Measurements from ENCODE around the gene MID1.

MID1 gene

DNA sequence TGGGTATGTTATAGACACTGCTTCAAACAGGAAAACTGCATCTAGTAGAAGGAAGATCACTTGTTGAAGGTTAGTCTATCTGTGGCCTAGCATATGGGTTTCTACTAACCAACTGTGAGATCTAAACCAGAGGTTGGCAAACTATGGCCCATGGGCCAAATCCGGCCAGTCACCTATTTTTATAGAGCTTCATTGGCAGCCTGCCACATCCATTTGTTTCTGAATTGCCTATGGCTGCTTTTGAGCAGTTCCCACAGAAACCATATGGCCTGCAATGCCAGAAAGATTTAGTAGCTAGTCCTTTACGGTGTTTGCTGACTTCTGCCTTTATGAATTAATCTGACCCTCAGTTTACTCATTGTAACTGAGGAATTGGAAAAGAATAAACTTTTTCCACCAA lies 71.1 kb downstream of the MID1 start:
- H3K4me3 ChIP-seq = no peak overlapping the region
- intact Hi-C loops (cut with DNase I; ENCODE audit: low total_unique reads) = no loop called here
- TF ChIP-seq, protein P1, sequence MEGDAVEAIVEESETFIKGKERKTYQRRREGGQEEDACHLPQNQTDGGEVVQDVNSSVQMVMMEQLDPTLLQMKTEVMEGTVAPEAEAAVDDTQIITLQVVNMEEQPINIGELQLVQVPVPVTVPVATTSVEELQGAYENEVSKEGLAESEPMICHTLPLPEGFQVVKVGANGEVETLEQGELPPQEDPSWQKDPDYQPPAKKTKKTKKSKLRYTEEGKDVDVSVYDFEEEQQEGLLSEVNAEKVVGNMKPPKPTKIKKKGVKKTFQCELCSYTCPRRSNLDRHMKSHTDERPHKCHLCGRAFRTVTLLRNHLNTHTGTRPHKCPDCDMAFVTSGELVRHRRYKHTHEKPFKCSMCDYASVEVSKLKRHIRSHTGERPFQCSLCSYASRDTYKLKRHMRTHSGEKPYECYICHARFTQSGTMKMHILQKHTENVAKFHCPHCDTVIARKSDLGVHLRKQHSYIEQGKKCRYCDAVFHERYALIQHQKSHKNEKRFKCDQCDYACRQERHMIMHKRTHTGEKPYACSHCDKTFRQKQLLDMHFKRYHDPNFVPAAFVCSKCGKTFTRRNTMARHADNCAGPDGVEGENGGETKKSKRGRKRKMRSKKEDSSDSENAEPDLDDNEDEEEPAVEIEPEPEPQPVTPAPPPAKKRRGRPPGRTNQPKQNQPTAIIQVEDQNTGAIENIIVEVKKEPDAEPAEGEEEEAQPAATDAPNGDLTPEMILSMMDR (IDR thresholded peaks at IDR 0.05) = no peak
- no peaks in the 10 kb centered on the region for H3K36me3 ChIP-seq
- H3K27me3 ChIP-seq = no peaks in the 10 kb centered on the region
- no peak overlapping the region for H3K27ac ChIP-seq
- DNase-seq = no peak
- no peaks in the 10 kb centered on the region for H3K4me1 ChIP-seq
- no peaks in the 10 kb centered on the region for H3K9me3 ChIP-seq

DNA sequence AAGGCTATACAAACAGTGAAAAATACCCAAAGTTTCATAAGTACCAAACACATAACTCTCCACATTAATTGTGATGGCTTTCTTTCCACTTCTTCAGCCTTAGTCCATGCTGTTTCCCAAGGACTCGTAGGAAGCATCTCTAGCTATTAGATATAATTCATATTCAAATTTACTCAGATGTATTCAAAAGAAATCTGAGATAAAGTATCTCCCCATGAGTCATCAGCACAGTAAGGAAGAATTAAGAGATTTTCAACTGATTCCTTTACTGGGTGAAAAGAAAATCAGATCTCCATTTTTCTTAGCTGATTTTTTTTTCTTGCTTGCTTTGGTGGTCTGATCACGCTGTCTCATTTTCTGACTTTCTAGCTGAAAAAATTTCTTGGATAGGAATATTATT lies 71.7 kb downstream of the MID1 start:
- TF ChIP-seq, protein P1 (IDR thresholded peaks at IDR 0.05) = no peak
- Histone ChIP-seq H3K27ac (no peak overlapping the region), H3K36me3 (no peaks in the 10 kb centered on the region), H3K4me3 (no peak overlapping the region), H3K4me1 (no peaks in the 10 kb centered on the region), H3K9me3 (no peaks in the 10 kb centered on the region), H3K27me3 (no peaks in the 10 kb centered on the region)
- DNase-seq = no peak
- intact Hi-C loops (cut with DNase I; ENCODE audit: low total_unique reads) = no loop called here

DNA sequence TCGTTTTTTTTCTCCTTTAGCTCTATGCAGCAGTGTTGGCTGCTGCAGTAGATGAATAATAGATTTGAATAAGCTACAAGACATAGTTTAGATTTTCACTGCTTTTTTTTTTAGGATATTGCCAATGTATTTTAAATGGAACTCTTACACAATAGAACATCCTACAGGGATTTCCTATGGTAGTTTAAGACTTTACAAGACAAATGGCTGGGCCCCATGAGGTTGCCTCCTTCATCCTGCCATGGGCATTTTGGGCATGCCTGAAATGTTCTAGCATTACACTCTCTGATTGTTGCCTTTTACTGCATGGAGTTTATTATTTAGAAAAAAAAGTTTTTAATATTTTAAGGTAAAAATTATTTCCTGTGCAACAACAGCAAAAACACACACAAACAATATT lies 74.5 kb downstream of the MID1 start:
- no peaks in the 10 kb centered on the region for H3K4me1 ChIP-seq
- intact Hi-C loops (cut with DNase I; ENCODE audit: low total_unique reads) = no loop called here
- no peak overlapping the region for H3K27ac ChIP-seq
- H3K27me3 ChIP-seq = no peaks in the 10 kb centered on the region
- H3K9me3 ChIP-seq = no peaks in the 10 kb centered on the region
- no peak for DNase-seq
- TF ChIP-seq, protein P1 (IDR thresholded peaks at IDR 0.05) = no peak
- H3K36me3 ChIP-seq = no peaks in the 10 kb centered on the region
- no peak overlapping the region for H3K4me3 ChIP-seq

DNA sequence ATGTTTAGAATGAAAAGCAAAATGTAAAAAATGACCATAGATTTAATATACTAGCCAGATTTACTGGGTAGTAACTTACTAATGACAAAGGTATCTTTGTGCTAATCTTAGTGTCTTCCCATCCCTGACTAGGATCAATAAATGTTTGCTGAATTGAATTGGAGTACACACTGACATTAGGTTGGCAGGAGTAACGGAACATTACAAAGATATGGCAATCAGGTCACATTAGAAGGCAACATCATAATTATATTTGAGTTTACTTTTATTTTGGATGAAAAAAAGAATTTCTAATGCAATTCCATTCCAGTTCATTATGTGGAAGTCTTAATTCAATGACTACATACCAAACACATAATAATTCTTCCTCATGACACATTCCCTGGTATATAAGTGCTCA lies 77.8 kb downstream of the MID1 start:
- TF ChIP-seq, protein P1 (IDR thresholded peaks at IDR 0.05) = no peak
- Histone ChIP-seq H3K4me1 (no peaks in the 10 kb centered on the region), H3K36me3 (no peaks in the 10 kb centered on the region), H3K27me3 (no peaks in the 10 kb centered on the region), H3K4me3 (no peak overlapping the region), H3K27ac (no peak overlapping the region), H3K9me3 (no peaks in the 10 kb centered on the region)
- DNase-seq = no peak
- intact Hi-C loops (cut with DNase I; ENCODE audit: low total_unique reads) = no loop called here

DNA sequence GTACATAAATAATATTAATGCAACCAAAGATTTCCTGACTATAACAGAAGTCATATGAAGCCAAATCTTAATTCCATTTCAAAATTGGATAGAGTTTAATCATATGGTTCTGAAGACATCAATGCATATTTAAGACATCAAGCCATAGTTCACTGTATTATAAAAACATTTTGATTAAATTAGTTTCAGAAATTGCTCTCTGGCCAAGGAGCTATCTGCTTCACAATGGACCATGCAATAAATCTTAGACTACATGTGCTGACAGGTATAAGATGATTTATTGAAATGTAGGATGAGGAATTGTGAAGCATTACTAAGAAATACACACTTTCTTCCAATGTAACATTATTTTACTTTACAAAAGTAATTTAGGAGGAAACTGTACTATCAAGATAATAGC lies 81.6 kb downstream of the MID1 start:
- H3K9me3 ChIP-seq = no peaks in the 10 kb centered on the region
- no peak overlapping the region for H3K4me3 ChIP-seq
- H3K27ac ChIP-seq = no peak overlapping the region
- DNase-seq = no peak
- H3K27me3 ChIP-seq = no peaks in the 10 kb centered on the region
- no peaks in the 10 kb centered on the region for H3K36me3 ChIP-seq
- intact Hi-C loops (cut with DNase I; ENCODE audit: low total_unique reads) = no loop called here
- no peaks in the 10 kb centered on the region for H3K4me1 ChIP-seq
- TF ChIP-seq, protein P1 (IDR thresholded peaks at IDR 0.05) = no peak

DNA sequence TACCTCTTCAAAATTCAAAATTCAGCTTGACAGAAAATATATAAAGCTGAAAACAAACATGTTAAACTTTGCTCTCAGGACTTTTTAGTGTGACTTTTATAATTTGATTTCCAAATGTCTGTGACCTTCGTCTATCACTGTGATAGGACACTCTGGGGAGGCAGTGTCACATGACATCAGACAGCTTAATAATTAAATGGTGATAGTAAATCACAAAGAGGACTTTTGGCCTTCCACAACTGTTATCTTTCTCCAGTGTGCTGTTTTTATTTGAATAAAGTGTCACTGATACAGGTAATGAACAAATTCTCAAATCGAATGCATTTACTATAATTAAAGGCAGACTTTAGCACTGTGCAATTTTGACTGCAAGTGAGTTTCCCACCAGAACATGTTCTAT lies 83.1 kb downstream of the MID1 start:
- DNase-seq = no peak
- TF ChIP-seq, protein P1 (IDR thresholded peaks at IDR 0.05) = no peak
- Histone ChIP-seq H3K27ac (no peak overlapping the region), H3K36me3 (no peaks in the 10 kb centered on the region), H3K27me3 (no peaks in the 10 kb centered on the region), H3K4me1 (no peaks in the 10 kb centered on the region), H3K9me3 (no peaks in the 10 kb centered on the region), H3K4me3 (no peak overlapping the region)
- intact Hi-C loops (cut with DNase I; ENCODE audit: low total_unique reads) = no loop called here
